Calu3 (cell line): ENCODE measurements around the gene PIR. TPM values are rescaled to one million over a fixed set of nuclear protein-coding genes. Genes with fewer than 3 reads are reported as not detected.

Experiments used
- BruUV-seq: library from RNA; stranded (reverse); fragments of 400-500 nt; replicated peaks from 2 replicates; lab custom pipeline; 2021; lab: Mats Ljungman, UMichigan
- CTCF ChIA-PET: fragments of 300-600 bp; sonication (Branson Sonifier 250); formaldehyde crosslinking; loops from one replicate; lab custom pipeline; 2022; ENCODE audit warnings: antibody characterized with exemption; lab: Charles Lee
- DNase-seq: peaks from one replicate; pipeline ENCODE4 v3.0.0; 2022
- H3K27ac Mint-ChIP-seq: one replicate; pipeline ENCODE4 v1.8.0; 2022; ENCODE audit warnings: mixed read lengths; ENCODE audit not compliant: unreplicated experiment
- H3K27me3 Mint-ChIP-seq: one replicate; pipeline ENCODE4 v1.8.0; 2022; ENCODE audit warnings: mixed read lengths; ENCODE audit not compliant: unreplicated experiment
- H3K36me3 Mint-ChIP-seq: one replicate; pipeline ENCODE4 v1.8.0; 2022; ENCODE audit warnings: mild to moderate bottlenecking, moderate library complexity, mixed read lengths; ENCODE audit not compliant: insufficient read depth, unreplicated experiment
- H3K4me1 Mint-ChIP-seq: one replicate; pipeline ENCODE4 v1.8.0; 2022; ENCODE audit warnings: mild to moderate bottlenecking, low read depth, mixed read lengths; ENCODE audit not compliant: unreplicated experiment
- H3K4me3 Mint-ChIP-seq: one replicate; pipeline ENCODE4 v1.8.0; 2022; ENCODE audit warnings: mild to moderate bottlenecking, low read depth, moderate library complexity, mixed read lengths; ENCODE audit not compliant: unreplicated experiment
- H3K9me3 Mint-ChIP-seq: one replicate; pipeline ENCODE4 v1.8.0; 2022; ENCODE audit warnings: low read depth, mixed read lengths; ENCODE audit not compliant: unreplicated experiment
- intact Hi-C: fragments of 100-400 bp; cut with micrococcal nuclease; formaldehyde crosslinking; loops from one replicate; pipeline ENCODE4 v1.10.0; 2022; ENCODE audit not compliant: unreplicated experiment
- total RNA-seq: library from RNA; stranded (reverse); gene quantifications from 2 replicates; pipeline ENCODE4 v1.2.3, GENCODE V29; 2022
- TF ChIP-seq, protein P1 (sequence below): fragments of 200-600 bp; IDR thresholded peaks from one replicate; pipeline ENCODE4 v1.8.0; 2022; ENCODE audit warnings: antibody characterized with exemption; ENCODE audit not compliant: unreplicated experiment

PIR gene
- total RNA-seq, 1 experiment from 2014 or later, result 40.9 TPM

GRCh38 chrX:15384304-15384703 lies 108.8 kb downstream of the PIR start, which contains the start of gene VEGFD:
TSS of gene VEGFD (minus strand) at chrX:15384413. CDS start at chrX:15383946, 467 bp downstream.
- CTCF ChIA-PET, result no interaction called here
- BruUV-seq, result no TSS peak
- DNase-seq, result no peak
- intact Hi-C loops, result no loop called here
- no peak within 1 kb of the TSS for H3K27ac Mint-ChIP-seq
- no peak within 1 kb of the TSS for H3K4me3 Mint-ChIP-seq
- H3K4me1 Mint-ChIP-seq, result peaks cover 8% of the 10 kb centered on the region
- H3K27me3 Mint-ChIP-seq, result no peaks in the 10 kb centered on the region
- no peaks in the 10 kb centered on the region for H3K9me3 Mint-ChIP-seq
- H3K36me3 Mint-ChIP-seq, result no peaks in the 10 kb centered on the region
- TF ChIP-seq, protein P1, sequence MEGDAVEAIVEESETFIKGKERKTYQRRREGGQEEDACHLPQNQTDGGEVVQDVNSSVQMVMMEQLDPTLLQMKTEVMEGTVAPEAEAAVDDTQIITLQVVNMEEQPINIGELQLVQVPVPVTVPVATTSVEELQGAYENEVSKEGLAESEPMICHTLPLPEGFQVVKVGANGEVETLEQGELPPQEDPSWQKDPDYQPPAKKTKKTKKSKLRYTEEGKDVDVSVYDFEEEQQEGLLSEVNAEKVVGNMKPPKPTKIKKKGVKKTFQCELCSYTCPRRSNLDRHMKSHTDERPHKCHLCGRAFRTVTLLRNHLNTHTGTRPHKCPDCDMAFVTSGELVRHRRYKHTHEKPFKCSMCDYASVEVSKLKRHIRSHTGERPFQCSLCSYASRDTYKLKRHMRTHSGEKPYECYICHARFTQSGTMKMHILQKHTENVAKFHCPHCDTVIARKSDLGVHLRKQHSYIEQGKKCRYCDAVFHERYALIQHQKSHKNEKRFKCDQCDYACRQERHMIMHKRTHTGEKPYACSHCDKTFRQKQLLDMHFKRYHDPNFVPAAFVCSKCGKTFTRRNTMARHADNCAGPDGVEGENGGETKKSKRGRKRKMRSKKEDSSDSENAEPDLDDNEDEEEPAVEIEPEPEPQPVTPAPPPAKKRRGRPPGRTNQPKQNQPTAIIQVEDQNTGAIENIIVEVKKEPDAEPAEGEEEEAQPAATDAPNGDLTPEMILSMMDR, result no peak

DNA sequence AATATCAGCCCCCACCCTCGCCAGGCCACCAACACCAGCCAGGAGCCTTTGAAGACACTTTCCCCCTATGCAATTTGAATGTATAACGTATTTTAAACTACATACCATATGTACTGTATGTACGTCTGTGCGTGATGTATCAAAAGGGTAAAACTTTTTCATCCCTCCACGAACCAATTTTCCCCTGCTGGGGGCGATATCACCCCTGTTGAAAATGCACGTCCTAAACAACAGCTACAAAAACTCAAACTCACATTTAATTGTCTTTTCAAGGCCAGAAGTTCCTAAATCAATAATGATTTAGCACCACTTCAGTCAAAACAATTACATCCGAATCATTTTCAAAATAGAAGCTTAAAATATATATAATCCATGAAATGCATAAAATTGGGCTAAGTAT lies 110.3 kb downstream of the PIR start:
- H3K36me3 Mint-ChIP-seq, result no peaks in the 10 kb centered on the region
- DNase-seq, result no peak

DNA sequence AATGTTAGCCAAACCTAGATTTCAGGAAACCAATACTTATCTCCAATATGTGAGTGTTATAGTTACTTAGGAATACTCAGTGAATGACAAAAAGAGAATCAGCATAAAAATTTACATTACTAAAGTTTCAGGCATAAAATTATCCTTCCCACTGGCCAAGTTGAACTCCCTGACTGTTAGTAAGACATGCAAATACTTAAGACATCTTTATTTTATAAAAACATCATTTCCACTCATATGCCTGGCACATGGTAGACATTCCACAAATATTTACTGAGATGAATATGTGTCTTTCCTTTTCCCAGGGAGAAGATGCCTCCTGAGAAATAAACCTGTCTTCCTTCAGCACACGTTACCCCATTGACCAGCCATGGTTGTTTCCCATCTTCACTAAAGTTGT lies 116.2 kb downstream of the PIR start:
- H3K27me3 Mint-ChIP-seq, result no peaks in the 10 kb centered on the region
- H3K4me1 Mint-ChIP-seq, result no peaks in the 10 kb centered on the region
- H3K36me3 Mint-ChIP-seq, result no peaks in the 10 kb centered on the region
- CTCF ChIA-PET, result no interaction called here
- no peak overlapping the region for H3K27ac Mint-ChIP-seq
- TF ChIP-seq, protein P1, result no peak
- peaks cover 3% of the 10 kb centered on the region for H3K9me3 Mint-ChIP-seq
- H3K4me3 Mint-ChIP-seq, result no peak overlapping the region
- DNase-seq, result no peak
- intact Hi-C loops, result no loop called here
- no TSS peak for BruUV-seq

More for the DNA sequence above, 110.3 kb downstream of the PIR start:
- H3K9me3 Mint-ChIP-seq, result no peaks in the 10 kb centered on the region
- H3K27ac Mint-ChIP-seq, result no peak overlapping the region
- CTCF ChIA-PET, result no interaction called here
- no peak overlapping the region for H3K4me3 Mint-ChIP-seq
- no peaks in the 10 kb centered on the region for H3K27me3 Mint-ChIP-seq
- H3K4me1 Mint-ChIP-seq, result peaks cover 8% of the 10 kb centered on the region
- BruUV-seq, result no TSS peak
- intact Hi-C loops, result no loop called here
- TF ChIP-seq, protein P1, result no peak

GRCh38 chrX:15373976-15374375 lies 119.2 kb downstream of the PIR start:
- intact Hi-C loops, result no loop called here
- DNase-seq, result no peak
- Mint-ChIP-seq H3K36me3 (peaks cover 5% of the 10 kb centered on the region), H3K4me1 (no peaks in the 10 kb centered on the region), H3K4me3 (no peak overlapping the region), H3K9me3 (peaks cover 3% of the 10 kb centered on the region), H3K27me3 (no peaks in the 10 kb centered on the region), H3K27ac (no peak overlapping the region)
- BruUV-seq, result no TSS peak
- TF ChIP-seq, protein P1, result no peak
- CTCF ChIA-PET, result no interaction called here
